Ishikawa (cell line): ENCODE data around the gene PLEK2.

Experiments used
- CEBPB ChIP-seq: IDR thresholded peaks from 2 replicates; pipeline ENCODE4 v1.6.1; 2012
- CREB1 ChIP-seq: IDR thresholded peaks from 2 replicates; pipeline ENCODE4 v1.6.1; 2012; ENCODE audit warnings: low read depth
- EGR1 ChIP-seq: IDR thresholded peaks from 2 replicates; pipeline ENCODE4 v1.6.1; 2012
- EP300 ChIP-seq: IDR thresholded peaks from 2 replicates; pipeline ENCODE4 v1.6.1; 2012; ENCODE audit warnings: borderline replicate concordance
- FOXM1 ChIP-seq: IDR thresholded peaks from 2 replicates; pipeline ENCODE4 v1.6.1; 2012; ENCODE audit warnings: low read depth, borderline replicate concordance
- MAX ChIP-seq: IDR thresholded peaks from 2 replicates; pipeline ENCODE4 v1.6.1; 2012
- NFIC ChIP-seq: IDR thresholded peaks from 2 replicates; pipeline ENCODE4 v1.6.1; 2012
- RAD21 ChIP-seq: IDR thresholded peaks from 2 replicates; pipeline ENCODE4 v1.6.1; 2012; ENCODE audit warnings: low read depth
- REST ChIP-seq: IDR thresholded peaks from 2 replicates; pipeline ENCODE4 v1.6.1; 2012; ENCODE audit warnings: low read depth, mild to moderate bottlenecking
- TAF1 ChIP-seq: IDR thresholded peaks from 2 replicates; pipeline ENCODE4 v1.6.1; 2012; ENCODE audit warnings: low read depth, mild to moderate bottlenecking
- TCF12 ChIP-seq: IDR thresholded peaks from 2 replicates; pipeline ENCODE4 v1.6.1; 2012; ENCODE audit warnings: low read depth
- TEAD4 ChIP-seq: IDR thresholded peaks from 2 replicates; pipeline ENCODE4 v1.6.1; 2012
- USF1 ChIP-seq: IDR thresholded peaks from 2 replicates; pipeline ENCODE4 v1.6.1; 2012
- YY1 ChIP-seq: IDR thresholded peaks from 2 replicates; pipeline ENCODE4 v1.6.1; 2012; ENCODE audit warnings: low read depth
- ZBTB7A ChIP-seq: IDR thresholded peaks from 2 replicates; pipeline ENCODE4 v1.6.1; 2012; ENCODE audit warnings: low read depth

PLEK2 gene

GRCh38 chr14:67411820-67412421 lies at the start of gene PLEK2:
Gene PLEK2 (minus strand): TSS chr14:67412165. CDS start chr14:67412059, 106 bp downstream.
- TF ChIP-seq EGR1 (no peak), TCF12 (no peak; the same call in 1 of the 2 replicates), MAX (peak; percentile 77), CEBPB (no peak), TEAD4 (no peak), ZBTB7A (peak; percentile 70), NFIC (peak; percentile 75; the same call in 1 of the 2 replicates), USF1 (no peak), YY1 (no peak), FOXM1 (no peak), REST (no peak), EP300 (peak; percentile 40; the same call in 1 of the 2 replicates)

GRCh38 chr14:67461341-67461985 lies 49.5 kb upstream of the PLEK2 start:
- no peak for TF ChIP-seq NFIC
- TF ChIP-seq CEBPB, result 0 out of 2 replicates have a peak, but pooled peaks have one; percentile 4
- peak; percentile 64; the same call in 1 of the 2 replicates for TF ChIP-seq USF1

- TF ChIP-seq EGR1 (no peak), TEAD4 (no peak), CEBPB (no peak), NFIC (no peak), YY1 (no peak), TCF12 (no peak), FOXM1 (no peak), ZBTB7A (no peak), MAX (no peak), CREB1 (no peak), EP300 (no peak), RAD21 (no peak), TAF1 (no peak), REST (no peak), USF1 (no peak)
Observed at GRCh38 chr14:67459336-67459735, 47.4 kb upstream of the PLEK2 start.

- TF ChIP-seq TEAD4, result no peak
- TF ChIP-seq EGR1, result no peak
- TF ChIP-seq YY1, result no peak
- TF ChIP-seq REST, result no peak
- peak; percentile 66; the same call in 1 of the 2 replicates for TF ChIP-seq MAX
- TF ChIP-seq TAF1, result no peak
- no peak for TF ChIP-seq RAD21
- no peak for TF ChIP-seq CEBPB
Observed at GRCh38 chr14:67457782-67458181, 45.8 kb upstream of the PLEK2 start.
